Thyroid gland (tissue), 4 donors: ENCODE data around the gene ICE1. TPM values are rescaled to one million over a fixed set of nuclear protein-coding genes. Genes with fewer than 3 reads are reported as not detected.

Experiments used
- DNase-seq, 2 donors: peaks; one replicate each; pipeline ENCODE4 v3.0.0-alpha.2; 2019
- H3K27ac ChIP-seq, 3 donors: fragments of 200-600 bp; sonication (generic); 1 replicate in 2 of 3; 2 replicates in 1 of 3; pipeline ENCODE4 v1.5.1; 2016 to 2019; ENCODE audit warnings: mild to moderate bottlenecking in 1 of 3, moderate library complexity in 1 of 3
- H3K27me3 ChIP-seq: fragments of 200-600 bp; sonication (generic); one replicate; pipeline ENCODE4 v1.5.1; 2019
- H3K36me3 ChIP-seq, 2 donors: fragments of 200-600 bp; sonication (generic); one replicate each; pipeline ENCODE4 v1.5.1; 2016 to 2019
- H3K4me1 ChIP-seq, 2 donors: fragments of 200-600 bp; sonication (generic); one replicate each; pipeline ENCODE4 v1.5.1; 2017 to 2019
- H3K4me3 ChIP-seq, 3 donors: fragments of 200-600 bp; sonication (generic); replicated peaks in 1 of 3; 1 replicate in 2 of 3; 2 replicates in 1 of 3; pipeline ENCODE4 v1.5.1; 2016; ENCODE audit warnings: mild to moderate bottlenecking in 1 of 3
- H3K9me3 ChIP-seq: fragments of 200-600 bp; sonication (generic); one replicate; pipeline ENCODE4 v1.5.1; 2017
- POLR2A ChIP-seq, 2 donors: fragments of 450-650 bp; IDR thresholded peaks; one replicate each; pipeline ENCODE4 v1.6.1; 2017; ENCODE audit warnings: antibody characterized with exemption in 2 of 2, mild to moderate bottlenecking in 2 of 2, moderate library complexity in 1 of 2
- WGBS, 2 donors: methylation state at CpG; one replicate each; pipeline ENCODE4 v1.1.5; 2017; 5-methylcytosine and 5-hydroxymethylcytosine counted together
- intact Hi-C: fragments of 100-400 bp; cut with DNase I; formaldehyde crosslinking; loops from one replicate; pipeline ENCODE4 v1.15.1; 2023
- total RNA-seq, 4 donors: library from RNA; depleted of rRNA; stranded (reverse); fragments of >200 nt; gene quantifications; one replicate each; pipeline ENCODE4 v1.2.3, GENCODE V29; 2016
- TF ChIP-seq, protein P1 (sequence below), 6 experiments: fragments of 200-600 bp in 3 of 6; fragments of 450-650 bp in 3 of 6; sonication (generic) in 3 of 6; IDR thresholded peaks; one replicate each; pipeline ENCODE4 v1.5.1; 2016 to 2019; ENCODE audit warnings: antibody characterized with exemption in 6 of 6, mild to moderate bottlenecking in 2 of 6, inconsistent platforms in 1 of 6, moderate library complexity in 1 of 6

ICE1 gene
- total RNA-seq, 4 donors from 2014 or later = 36.7 to 71.8 (median 41.6) TPM

DNA sequence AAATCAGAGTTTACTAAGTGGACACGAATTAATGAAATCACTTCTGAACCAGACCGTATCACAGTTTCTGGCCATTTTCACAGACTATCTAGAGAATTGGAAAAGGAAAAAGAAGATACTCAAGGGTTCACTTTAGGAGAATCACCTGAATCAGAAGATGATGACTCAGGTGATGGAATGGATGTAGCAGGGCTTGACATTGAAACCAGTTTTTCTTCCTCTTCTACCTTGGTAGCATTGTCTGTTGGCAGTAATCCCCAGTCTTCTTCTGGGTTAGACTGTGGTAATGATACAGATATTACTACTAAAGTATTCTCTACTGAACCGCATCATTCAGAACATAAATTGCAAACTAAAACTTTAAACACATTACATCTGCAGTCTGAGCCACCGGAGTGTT, 38.5 kb downstream of the ICE1 start:
- no peaks in the 10 kb centered on the region for H3K9me3 ChIP-seq
- no peak overlapping the region for H3K4me3 ChIP-seq
- no peak overlapping the region for H3K27ac ChIP-seq
- intact Hi-C loops = no loop called here
- peaks cover 57 to 75% of the 10 kb centered on the region in 2 donors for H3K36me3 ChIP-seq
- whole genome bisulfite sequencing, 2 donors = 95 to 96% methylated on average over 4 of the region's 4 CpGs
- no peak for DNase-seq
- TF ChIP-seq, protein P1, sequence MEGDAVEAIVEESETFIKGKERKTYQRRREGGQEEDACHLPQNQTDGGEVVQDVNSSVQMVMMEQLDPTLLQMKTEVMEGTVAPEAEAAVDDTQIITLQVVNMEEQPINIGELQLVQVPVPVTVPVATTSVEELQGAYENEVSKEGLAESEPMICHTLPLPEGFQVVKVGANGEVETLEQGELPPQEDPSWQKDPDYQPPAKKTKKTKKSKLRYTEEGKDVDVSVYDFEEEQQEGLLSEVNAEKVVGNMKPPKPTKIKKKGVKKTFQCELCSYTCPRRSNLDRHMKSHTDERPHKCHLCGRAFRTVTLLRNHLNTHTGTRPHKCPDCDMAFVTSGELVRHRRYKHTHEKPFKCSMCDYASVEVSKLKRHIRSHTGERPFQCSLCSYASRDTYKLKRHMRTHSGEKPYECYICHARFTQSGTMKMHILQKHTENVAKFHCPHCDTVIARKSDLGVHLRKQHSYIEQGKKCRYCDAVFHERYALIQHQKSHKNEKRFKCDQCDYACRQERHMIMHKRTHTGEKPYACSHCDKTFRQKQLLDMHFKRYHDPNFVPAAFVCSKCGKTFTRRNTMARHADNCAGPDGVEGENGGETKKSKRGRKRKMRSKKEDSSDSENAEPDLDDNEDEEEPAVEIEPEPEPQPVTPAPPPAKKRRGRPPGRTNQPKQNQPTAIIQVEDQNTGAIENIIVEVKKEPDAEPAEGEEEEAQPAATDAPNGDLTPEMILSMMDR (IDR thresholded peaks at IDR 0.05) = no peak
- no peak for TF ChIP-seq POLR2A (IDR thresholded peaks at IDR 0.05)
- H3K4me1 ChIP-seq = no peaks in the 10 kb centered on the region
- H3K27me3 ChIP-seq = no peaks in the 10 kb centered on the region

DNA sequence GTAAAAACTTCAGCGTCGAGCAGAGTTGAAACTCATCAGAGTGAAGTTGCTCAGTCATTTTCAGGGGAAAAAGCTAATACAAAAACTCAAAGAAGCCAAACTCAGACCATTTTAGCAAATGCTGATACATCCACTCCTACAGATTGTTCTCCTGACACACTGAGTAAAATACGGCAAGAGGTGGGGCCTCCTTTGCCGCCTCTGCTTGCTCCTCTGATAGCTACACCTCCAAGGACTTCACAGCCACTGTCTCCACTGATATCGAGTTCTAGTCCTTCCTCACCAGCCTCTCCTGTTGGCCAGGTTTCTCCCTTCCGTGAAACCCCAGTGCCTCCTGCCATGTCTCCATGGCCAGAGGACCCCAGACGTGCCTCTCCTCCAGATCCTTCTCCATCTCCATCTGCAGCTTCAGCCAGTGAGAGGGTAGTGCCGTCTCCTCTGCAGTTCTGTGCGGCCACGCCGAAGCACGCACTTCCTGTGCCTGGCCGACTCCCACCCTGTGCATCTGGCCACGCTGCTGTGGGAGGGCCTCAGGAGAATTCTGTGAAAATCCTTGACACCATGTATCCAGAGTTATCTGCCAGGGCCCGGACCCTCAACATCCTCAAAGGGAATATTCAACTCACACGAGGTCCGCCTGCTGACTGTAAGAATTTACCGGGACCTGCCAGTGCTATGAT, 41.7 kb downstream of the ICE1 start:
- Histone ChIP-seq H3K36me3 (peaks cover 47 to 52% of the 10 kb centered on the region in 2 donors), H3K9me3 (no peaks in the 10 kb centered on the region), H3K27me3 (no peaks in the 10 kb centered on the region), H3K4me1 (no peaks in the 10 kb centered on the region), H3K27ac (no peak overlapping the region), H3K4me3 (no peak overlapping the region)
- WGBS, 2 donors = 92 to 99% methylated on average over 16 to 18 of the region's 18 CpGs
- intact Hi-C loops = no loop called here
- TF ChIP-seq POLR2A (IDR thresholded peaks at IDR 0.05) = no peak
- TF ChIP-seq, protein P1 (IDR thresholded peaks at IDR 0.05) = no peak
- no peak for DNase-seq

DNA sequence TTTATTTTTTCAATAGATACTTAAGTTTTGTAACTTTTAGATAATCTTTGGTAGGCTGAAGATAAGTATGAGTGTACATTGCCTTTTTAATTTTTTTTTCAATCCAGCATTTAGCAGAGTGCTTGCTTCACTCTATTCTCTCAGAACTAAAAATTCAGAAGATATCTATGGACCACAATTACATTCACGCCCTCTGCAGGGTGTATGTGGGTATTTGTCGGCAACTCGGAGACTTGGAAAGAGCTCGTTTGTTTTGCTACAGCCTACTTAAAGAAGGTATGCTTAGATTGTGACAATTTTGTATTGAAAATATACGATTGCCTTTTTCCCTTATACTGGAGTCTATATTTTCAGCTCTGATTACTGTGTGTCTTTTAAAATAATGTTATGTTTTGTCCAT, 43.8 kb downstream of the ICE1 start:
- no peaks in the 10 kb centered on the region for H3K4me1 ChIP-seq
- H3K27me3 ChIP-seq = no peaks in the 10 kb centered on the region
- no peak for DNase-seq
- WGBS, 2 donors = 78 to 87% methylated on average over 5 of the region's 5 CpGs
- intact Hi-C loops = no loop called here
- H3K9me3 ChIP-seq = no peaks in the 10 kb centered on the region
- TF ChIP-seq, protein P1 (IDR thresholded peaks at IDR 0.05) = no peak
- no peak for TF ChIP-seq POLR2A (IDR thresholded peaks at IDR 0.05)
- no peak overlapping the region for H3K4me3 ChIP-seq
- H3K27ac ChIP-seq = no peak overlapping the region
- peaks cover 33 to 34% of the 10 kb centered on the region in 2 donors for H3K36me3 ChIP-seq

DNA sequence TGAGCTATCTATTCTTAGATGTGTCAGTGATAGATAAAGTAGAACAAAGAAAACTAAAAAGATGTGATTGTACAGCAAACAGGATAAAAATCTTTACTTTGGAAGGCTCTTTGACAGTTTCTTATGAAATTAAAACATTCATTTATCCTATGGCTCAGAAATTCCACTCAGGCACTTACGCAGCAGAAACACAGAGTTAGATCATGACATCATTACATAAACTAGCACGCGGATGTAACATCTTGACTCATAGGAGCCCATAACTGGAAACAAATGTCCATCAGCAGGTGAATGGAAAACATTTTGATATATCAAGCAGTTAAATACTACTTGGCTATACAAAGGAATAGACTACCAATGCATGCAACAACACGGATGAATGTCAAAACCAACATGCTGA, 45.3 kb downstream of the ICE1 start:
- no peaks in the 10 kb centered on the region for H3K9me3 ChIP-seq
- no peak overlapping the region for H3K27ac ChIP-seq
- no peak overlapping the region for H3K4me3 ChIP-seq
- H3K4me1 ChIP-seq = no peaks in the 10 kb centered on the region
- no peaks in the 10 kb centered on the region for H3K27me3 ChIP-seq
- intact Hi-C loops = no loop called here
- peaks cover 21 to 22% of the 10 kb centered on the region in 2 donors for H3K36me3 ChIP-seq
- DNase-seq = no peak
- no peak for TF ChIP-seq POLR2A (IDR thresholded peaks at IDR 0.05)
- TF ChIP-seq, protein P1 (IDR thresholded peaks at IDR 0.05) = no peak
- 95 to 97% methylated on average over 4 of the region's 4 CpGs for WGBS, 2 donors

DNA sequence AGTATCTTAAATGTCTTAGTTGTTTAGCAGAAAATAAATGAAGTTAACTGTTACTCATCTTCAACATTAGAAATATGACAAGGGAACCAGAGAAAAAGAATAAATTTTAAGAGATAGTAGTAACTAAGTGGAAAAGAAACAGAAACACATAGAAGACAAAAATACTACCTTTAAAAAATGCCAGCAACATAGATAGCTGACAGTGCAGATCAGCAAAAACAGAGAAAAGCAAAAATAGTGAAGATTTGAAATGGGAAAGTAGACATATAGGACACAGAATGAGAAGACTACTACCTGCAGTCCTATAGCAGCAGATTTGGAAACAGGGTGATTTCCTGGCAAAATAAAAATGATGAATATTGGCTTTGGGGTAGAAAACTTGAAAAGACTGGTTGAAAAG, 48.5 kb downstream of the ICE1 start:
- no peaks in the 10 kb centered on the region for H3K4me1 ChIP-seq
- H3K27me3 ChIP-seq = no peaks in the 10 kb centered on the region
- no peak for DNase-seq
- peaks cover 0 to 21% of the 10 kb centered on the region in 2 donors for H3K36me3 ChIP-seq
- no peaks in the 10 kb centered on the region for H3K9me3 ChIP-seq
- H3K27ac ChIP-seq = no peak overlapping the region
- H3K4me3 ChIP-seq = no peak overlapping the region
- intact Hi-C loops = no loop called here
- TF ChIP-seq, protein P1 (IDR thresholded peaks at IDR 0.05) = no peak
- TF ChIP-seq POLR2A (IDR thresholded peaks at IDR 0.05) = no peak
